Activated CD8-positive, alpha-beta memory T cell treated with anti-CD3 and anti-CD28 coated beads, Interleukin-2, amount 50 U/mL, for 24 hours (primary cell): ENCODE data around the gene FCRL4.
"Not testable (repeated sequence)": the region's sequence is repeated elsewhere in the genome, so short reads cannot be mapped to it uniquely, and the experiment has no call there.

Experiments used
- DNase-seq: peaks from one replicate; pipeline ENCODE4 v3.0.0-alpha.2; 2020; ENCODE audit errors: extremely low read depth

The FCRL4 gene

DNA sequence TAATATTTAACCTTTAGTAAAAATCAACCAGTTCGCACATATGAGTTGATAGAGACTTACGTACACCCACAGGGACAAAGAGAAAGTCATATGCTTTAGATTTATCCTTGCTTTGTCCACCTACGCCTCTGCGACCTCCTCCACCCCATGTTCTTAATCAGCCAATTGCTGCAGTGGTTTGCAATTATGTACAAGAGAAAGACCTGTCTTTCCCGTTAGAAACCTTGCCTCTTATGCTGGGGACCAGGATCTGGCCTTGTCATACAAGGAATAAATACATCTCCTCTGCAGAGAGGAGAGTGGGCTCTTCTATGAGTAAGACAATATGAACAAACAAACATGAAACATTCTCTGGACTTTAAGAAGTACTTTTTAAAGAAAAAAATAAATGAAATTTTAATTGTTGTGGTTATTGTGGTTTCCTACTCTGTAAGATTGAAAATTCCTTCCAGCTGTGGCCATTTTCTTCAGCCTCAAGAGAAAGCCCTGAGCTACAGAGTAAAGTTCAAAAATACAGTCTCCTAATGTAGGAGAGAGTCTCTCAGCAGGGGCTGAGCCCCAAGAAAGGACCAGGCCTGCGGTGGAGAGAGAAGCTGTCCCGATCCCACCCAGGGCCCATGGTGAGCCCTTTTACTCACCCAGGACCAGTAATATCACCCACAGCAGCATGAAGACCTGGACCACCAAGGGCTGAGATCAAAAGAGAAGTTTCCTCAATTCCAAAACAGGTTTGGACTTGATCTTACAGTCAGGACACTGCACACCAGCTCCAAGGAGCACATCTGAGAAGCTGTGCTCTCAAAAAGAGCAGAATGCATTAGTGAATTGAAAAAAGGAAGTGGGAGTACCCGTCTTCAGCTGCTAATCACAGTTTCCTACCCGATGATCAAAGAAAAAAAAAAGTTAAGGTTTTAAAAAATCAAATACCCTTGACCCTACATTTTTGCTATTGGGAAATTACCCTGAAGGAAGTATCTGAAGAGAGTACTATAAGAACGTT is 45.9 kb downstream of the FCRL4 start, which contains the start of gene FCRL5:
FCRL5 (minus strand) TSS at position 822 of the 1,000 bp plus-strand sequence; CDS start at position 669, 153 bp downstream.
- no peak for DNase-seq

DNA sequence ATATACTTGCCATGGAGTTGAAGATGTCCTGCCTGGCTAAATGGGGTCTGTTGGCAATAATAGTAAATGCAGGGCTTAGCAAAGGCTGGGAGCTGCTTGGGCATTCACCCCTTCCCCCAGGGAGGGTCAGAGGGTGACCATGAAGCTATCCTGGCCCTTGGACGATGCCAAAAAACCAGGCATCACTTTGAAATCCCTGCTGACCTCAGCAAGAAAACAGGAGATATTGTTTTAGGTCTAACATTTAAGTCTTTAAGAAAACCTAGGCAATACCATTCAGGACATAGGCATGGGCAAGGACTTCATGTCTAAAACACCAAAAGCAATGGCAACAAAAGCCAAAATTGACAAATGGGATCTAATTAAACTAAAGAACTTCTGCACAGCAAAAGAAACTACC is 49.8 kb downstream of the FCRL4 start:
- DNase-seq = not testable (repeated sequence)

DNA sequence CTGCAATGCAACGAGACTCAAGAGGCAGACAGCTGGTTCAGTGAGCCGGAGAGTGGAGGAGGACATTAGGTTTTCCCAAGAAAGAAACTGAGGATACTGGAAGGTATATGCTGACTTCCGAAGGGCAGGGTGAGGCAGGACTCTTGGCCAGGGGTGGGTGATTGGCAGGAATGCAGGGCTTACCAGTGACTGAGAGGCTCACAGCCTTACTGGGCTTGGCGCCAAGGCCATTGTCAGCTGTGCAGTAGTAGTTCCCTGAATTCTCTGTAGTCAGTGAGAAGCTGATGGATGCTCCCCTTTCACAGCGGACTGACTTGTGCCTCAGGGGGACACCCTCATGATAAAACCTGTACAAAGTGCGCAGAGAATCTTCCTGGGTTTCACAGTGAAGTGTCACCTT is 55.2 kb downstream of the FCRL4 start:
- no peak for DNase-seq

DNA sequence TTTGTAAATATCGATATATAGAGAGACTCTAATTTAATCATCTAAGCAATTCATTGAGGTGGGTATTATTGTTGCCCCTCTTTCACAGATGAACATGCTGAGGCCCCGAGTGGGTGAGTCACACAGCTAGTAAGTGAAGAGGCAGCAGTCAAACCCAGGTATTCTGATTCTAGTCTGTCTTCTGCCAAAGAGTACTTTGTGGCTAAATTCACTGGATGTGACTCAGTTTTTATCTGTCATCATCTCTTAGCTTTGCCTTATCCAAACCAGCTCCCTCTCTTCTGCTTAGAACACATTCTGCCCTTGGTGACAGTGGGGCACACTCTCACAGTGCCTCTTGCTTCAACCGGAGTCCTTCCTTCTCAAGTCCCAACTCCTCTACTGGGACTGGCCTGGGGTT is 57.0 kb downstream of the FCRL4 start:
- no peak for DNase-seq

DNA sequence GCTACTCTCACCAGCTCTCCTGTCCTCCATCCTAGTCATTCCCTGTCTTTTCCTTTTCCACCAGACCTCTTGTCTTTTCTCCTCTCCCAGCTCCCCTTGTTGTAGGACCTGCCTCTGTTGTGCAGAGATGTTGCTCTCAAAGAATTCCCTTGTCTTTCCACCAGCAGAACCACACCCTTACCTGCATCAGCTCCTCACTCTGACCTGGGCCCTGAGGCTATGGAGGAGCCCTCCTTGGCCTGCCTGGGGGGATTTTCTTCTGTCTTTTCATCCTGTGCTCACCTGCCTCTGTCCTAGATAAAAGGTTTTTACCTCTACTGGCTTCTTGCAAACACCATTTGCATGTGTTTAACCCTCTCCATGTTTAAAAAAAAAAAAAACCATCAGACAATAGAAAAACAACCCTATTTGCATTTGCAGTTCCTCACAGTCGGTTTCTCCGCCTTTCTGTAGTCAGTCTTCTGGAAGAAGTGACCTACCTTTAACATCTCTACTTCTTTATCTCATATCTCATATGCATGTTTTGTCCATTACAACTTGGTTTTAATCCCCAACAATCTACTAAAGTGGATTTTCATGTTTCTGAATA is 57.6 kb downstream of the FCRL4 start:
- no peak for DNase-seq

GRCh38 chr1:157539568-157539967 is 58.3 kb downstream of the FCRL4 start:
- no peak for DNase-seq

DNA sequence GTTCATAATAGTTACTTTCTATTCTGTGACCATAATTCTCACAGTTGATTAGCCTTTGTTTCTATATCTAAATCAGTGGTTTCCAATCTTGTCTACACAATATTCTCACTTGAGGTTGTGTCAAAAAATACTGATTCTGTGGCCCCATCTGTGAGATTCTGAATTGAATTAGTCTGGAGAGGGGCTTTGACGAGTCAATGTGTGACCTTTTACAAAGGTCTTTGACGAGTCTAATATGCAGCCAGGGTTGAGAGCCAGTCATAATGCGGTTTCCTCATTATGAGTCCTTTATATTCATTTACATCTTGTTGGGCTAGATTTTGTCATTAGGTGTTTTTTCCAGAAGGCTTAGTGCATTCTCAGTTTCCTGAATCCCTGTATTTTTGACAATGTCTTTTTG is 65.3 kb downstream of the FCRL4 start:
- DNase-seq = no peak

- no peak for DNase-seq
Observed at GRCh38 chr1:157523774-157524493, 74.0 kb downstream of the FCRL4 start.
